ENCODE data around the gene SYNJ2. TPM values are rescaled to one million over a fixed set of nuclear protein-coding genes. Genes with fewer than 3 reads are reported as not detected.

Gene SYNJ2
- total and polyA plus RNA-seq, 11 donors = 7.5 to 27.0 (median 18.2) TPM

DNA sequence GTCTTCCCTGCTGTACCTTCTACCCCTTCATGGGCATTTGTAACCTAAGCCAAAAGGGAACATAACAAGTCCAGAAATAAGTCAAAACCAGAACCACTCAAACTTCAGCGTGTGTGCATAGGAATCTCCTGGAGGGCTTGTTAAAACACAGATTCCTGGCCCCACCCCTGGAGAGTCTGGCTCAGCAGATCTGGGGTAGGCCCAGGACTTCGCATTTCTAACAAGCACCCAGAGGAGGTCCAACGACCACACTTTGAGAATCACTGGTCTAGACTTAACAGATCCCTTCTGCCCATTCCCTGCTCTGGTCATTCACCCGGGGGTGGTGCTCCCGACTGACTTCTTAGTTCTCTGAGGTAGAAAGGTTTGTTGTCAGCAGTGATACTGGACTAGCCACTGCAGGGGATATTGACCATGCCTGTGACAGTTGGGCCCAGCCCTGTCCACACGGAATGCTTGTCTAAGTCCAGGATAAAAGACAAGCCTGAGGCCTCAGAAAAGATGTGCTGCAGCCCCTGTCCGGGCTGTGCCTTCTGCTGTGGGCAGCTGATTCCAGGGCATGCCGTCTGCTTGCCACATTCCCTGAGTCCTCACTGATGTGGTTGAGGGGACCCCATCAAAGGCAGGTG lies 68.6 kb downstream of the SYNJ2 start:
- no peak for TF ChIP-seq POLR2A (IDR thresholded peaks at IDR 0.05)
- no peak for TF ChIP-seq CTCF (IDR thresholded peaks at IDR 0.05)
- H3K4me3 ChIP-seq = no peak overlapping the region
- intact Hi-C loops (cut with DNase I) = no loop called here
- no peak for DNase-seq
- H3K4me1 ChIP-seq = peaks cover 0 to 21% (median 3%) of the 10 kb centered on the region in 12 donors
- 88 to 95% (median 89%) methylated on average over 8 of the region's 8 CpGs for WGBS, 4 donors
- peaks cover 0 to 33% (median 11%) of the 10 kb centered on the region in 9 donors for H3K36me3 ChIP-seq
- ATAC-seq = no peak
- no peaks in the 10 kb centered on the region for H3K9me3 ChIP-seq
- peak overlapping the region in 1 of 12 donors; percentile 5 for H3K27ac ChIP-seq
- no peaks in the 10 kb centered on the region for H3K27me3 ChIP-seq

- Histone ChIP-seq H3K27ac (peak overlapping the region in 1 of 12 donors; percentile 5), H3K4me3 (no peak overlapping the region), H3K27me3 (no peaks in the 10 kb centered on the region), H3K36me3 (peaks cover 0 to 36% (median 15%) of the 10 kb centered on the region in 9 donors), H3K9me3 (no peaks in the 10 kb centered on the region), H3K4me1 (peaks cover 0 to 15% (median 3%) of the 10 kb centered on the region in 12 donors)
- DNase-seq = no peak
- peak in 2 of 4 donors; percentile 19 to 45 for ATAC-seq
- WGBS, 4 donors = 53 to 77% (median 68%) methylated on average over 4 of the region's 4 CpGs
- intact Hi-C loops (cut with DNase I) = no loop called here
- TF ChIP-seq CTCF (IDR thresholded peaks at IDR 0.05) (no peak), POLR2A (IDR thresholded peaks at IDR 0.05) (no peak)
Observed at GRCh38 chr6:158050955-158051354, 69.3 kb downstream of the SYNJ2 start.

DNA sequence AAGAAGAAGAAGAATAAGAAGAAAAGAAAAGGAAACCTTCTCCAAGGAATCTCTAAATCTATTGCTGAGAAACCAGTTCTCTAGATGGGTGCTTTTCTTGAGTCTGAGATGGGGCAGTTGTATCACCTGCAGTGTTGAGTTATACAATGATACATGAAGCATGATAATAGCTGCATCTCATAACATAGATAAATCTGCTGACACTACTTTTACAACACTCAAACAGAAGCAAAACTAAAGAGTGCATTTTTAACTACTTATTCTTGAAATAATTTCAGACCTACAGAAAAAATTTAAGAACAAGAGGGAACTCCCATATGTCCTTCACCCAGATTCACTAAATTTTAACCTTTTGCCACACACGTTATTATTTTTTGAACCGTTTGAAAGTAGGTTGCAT lies 70.3 kb downstream of the SYNJ2 start:
- 90 to 94% (median 92%) methylated on average over 2 of the region's 2 CpGs for WGBS, 4 donors
- H3K4me1 ChIP-seq = peaks cover 0 to 11% (median under 1%) of the 10 kb centered on the region in 12 donors
- no peak for ATAC-seq

More for the DNA sequence above, 70.3 kb downstream of the SYNJ2 start:
- H3K4me3 ChIP-seq = no peak overlapping the region
- no peak for DNase-seq
- no peaks in the 10 kb centered on the region for H3K9me3 ChIP-seq
- no peaks in the 10 kb centered on the region for H3K27me3 ChIP-seq
- H3K27ac ChIP-seq = no peak overlapping the region
- H3K36me3 ChIP-seq = peaks cover 0 to 44% (median 22%) of the 10 kb centered on the region in 9 donors
- TF ChIP-seq POLR2A (IDR thresholded peaks at IDR 0.05) = no peak
- TF ChIP-seq CTCF (IDR thresholded peaks at IDR 0.05) = no peak
- intact Hi-C loops (cut with DNase I) = no loop called here

Measured in heart left ventricle (tissue), 16 donors.